PFSK-1 (cell line): ENCODE results near the gene GPR176.

Experiments used
- POLR2AphosphoS5 ChIP-seq: IDR thresholded peaks from 2 replicates; pipeline ENCODE4 v1.6.1; 2012; ENCODE audit warnings: low read depth, mild to moderate bottlenecking, control low read depth, low read length, moderate library complexity
- REST ChIP-seq, 2 experiments: IDR thresholded peaks; 2 replicates each; pipeline versions ENCODE4 v1.6.1 to v1.8.0; 2011 to 2012; ENCODE audit warnings: low read depth in 2 of 2, low read length in 2 of 2, control low read depth in 1 of 2, inconsistent platforms in 1 of 2, mild to moderate bottlenecking in 1 of 2, moderate library complexity in 1 of 2; ENCODE audit not compliant: insufficient read depth in 1 of 2
- TAF1 ChIP-seq: IDR thresholded peaks from 2 replicates; pipeline ENCODE4 v1.6.1; 2012; ENCODE audit warnings: low read length, control low read depth, borderline replicate concordance; ENCODE audit not compliant: insufficient read depth

GRCh38 chr15:39761006-39761405 lies 159.1 kb downstream of the GPR176 start:
- TF ChIP-seq REST (IDR thresholded peaks at IDR 0.05; ENCODE audit: insufficient read depth in 1 of 2, low read depth in 2 of 2, low read length in 2 of 2) (no peak), TAF1 (no peak), POLR2AphosphoS5 (no peak)
